OCI-LY1 (cell line): ENCODE data around the gene CUX1.
"Not testable (repeated sequence)": the region's sequence is repeated elsewhere in the genome, so short reads cannot be mapped to it uniquely, and the experiment has no call there.

ENCODE experiments used
- H2AFZ ChIP-seq: fragments of 200-600 bp; sonication (generic), shearing (Covaris generic); 2 replicates; pipeline ENCODE4 v1.6.0; 2014; ENCODE audit warnings: antibody characterized with exemption, mild to moderate bottlenecking, low read length
- H3F3A ChIP-seq: fragments of 200-600 bp; sonication (generic), shearing (Covaris generic); 2 replicates; pipeline ENCODE4 v1.6.0; 2014; ENCODE audit warnings: mild to moderate bottlenecking, antibody characterized with exemption, low read length, moderate library complexity; ENCODE audit not compliant: insufficient read depth
- H3K27ac ChIP-seq: fragments of 200-600 bp; sonication (generic); 2 replicates; pipeline ENCODE4 v1.5.1; 2014; ENCODE audit warnings: low read length, mixed run types, mild to moderate bottlenecking, low read depth; ENCODE audit not compliant: poor library complexity, severe bottlenecking
- H3K27me3 ChIP-seq: fragments of 200-600 bp; sonication (generic); 2 replicates; pipeline ENCODE4 v1.6.0; 2014; ENCODE audit warnings: antibody characterized with exemption, mild to moderate bottlenecking, low read length, moderate library complexity; ENCODE audit not compliant: insufficient read depth
- H3K36me3 ChIP-seq: fragments of 200-600 bp; sonication (generic); 2 replicates; pipeline ENCODE4 v1.6.1; 2014; ENCODE audit warnings: mild to moderate bottlenecking, antibody characterized with exemption, low read length, moderate library complexity, mixed read lengths; ENCODE audit not compliant: insufficient read depth
- H3K4me1 ChIP-seq: fragments of 200-600 bp; sonication (generic); 2 replicates; pipeline ENCODE4 v1.5.1; 2014; ENCODE audit warnings: mild to moderate bottlenecking, low read length, moderate library complexity; ENCODE audit not compliant: insufficient read depth, severe bottlenecking
- H3K4me2 ChIP-seq: fragments of 200-600 bp; sonication (generic), shearing (Covaris generic); 2 replicates; pipeline ENCODE4 v1.6.1; 2014; ENCODE audit warnings: low read length
- H3K4me3 ChIP-seq: fragments of 200-600 bp; sonication (generic); 2 replicates; pipeline ENCODE4 v1.5.1; 2014; ENCODE audit warnings: low read length, low read depth, mild to moderate bottlenecking, mixed read lengths; ENCODE audit not compliant: poor library complexity, severe bottlenecking
- H3K79me2 ChIP-seq: fragments of 200-600 bp; shearing (Covaris generic); 2 replicates; pipeline ENCODE4 v1.6.1; 2016; ENCODE audit warnings: mixed run types, low read length, mixed read lengths; ENCODE audit not compliant: insufficient read depth
- H3K9ac ChIP-seq: fragments of 200-600 bp; sonication (generic), shearing (Covaris generic); 2 replicates; pipeline ENCODE4 v1.6.1; 2014; ENCODE audit warnings: mild to moderate bottlenecking, low read length, mixed read lengths
- H3K9me2 ChIP-seq: fragments of 200-600 bp; sonication (generic), shearing (Covaris generic); 2 replicates; pipeline ENCODE4 v1.6.1; 2014; ENCODE audit warnings: low read depth, mild to moderate bottlenecking, low read length, mixed read lengths
- H3K9me3 ChIP-seq: fragments of 200-600 bp; shearing (Covaris generic); 2 replicates; pipeline ENCODE4 v1.6.1; 2014; ENCODE audit warnings: low read length, mixed read lengths
- H4K20me1 ChIP-seq: fragments of 200-600 bp; sonication (generic), shearing (Covaris generic); 2 replicates; pipeline ENCODE4 v1.6.0; 2016; ENCODE audit warnings: mild to moderate bottlenecking, low read length; ENCODE audit not compliant: insufficient read depth
- EZH2 ChIP-seq: fragments of 200-600 bp; sonication (generic), shearing (Covaris generic); IDR thresholded peaks from 2 replicates; pipeline ENCODE4 v1.8.0; 2017; ENCODE audit warnings: borderline replicate concordance, mixed run types, mild to moderate bottlenecking, antibody characterized with exemption, low read length, moderate library complexity, mixed read lengths
- TF ChIP-seq, protein P1 (sequence below): fragments of 200-600 bp; sonication (generic), shearing (Covaris generic); IDR thresholded peaks from 2 replicates; pipeline ENCODE4 v1.5.1; 2017; ENCODE audit warnings: mild to moderate bottlenecking, antibody characterized with exemption, low read length, moderate library complexity, mixed read lengths

CUX1 gene

DNA sequence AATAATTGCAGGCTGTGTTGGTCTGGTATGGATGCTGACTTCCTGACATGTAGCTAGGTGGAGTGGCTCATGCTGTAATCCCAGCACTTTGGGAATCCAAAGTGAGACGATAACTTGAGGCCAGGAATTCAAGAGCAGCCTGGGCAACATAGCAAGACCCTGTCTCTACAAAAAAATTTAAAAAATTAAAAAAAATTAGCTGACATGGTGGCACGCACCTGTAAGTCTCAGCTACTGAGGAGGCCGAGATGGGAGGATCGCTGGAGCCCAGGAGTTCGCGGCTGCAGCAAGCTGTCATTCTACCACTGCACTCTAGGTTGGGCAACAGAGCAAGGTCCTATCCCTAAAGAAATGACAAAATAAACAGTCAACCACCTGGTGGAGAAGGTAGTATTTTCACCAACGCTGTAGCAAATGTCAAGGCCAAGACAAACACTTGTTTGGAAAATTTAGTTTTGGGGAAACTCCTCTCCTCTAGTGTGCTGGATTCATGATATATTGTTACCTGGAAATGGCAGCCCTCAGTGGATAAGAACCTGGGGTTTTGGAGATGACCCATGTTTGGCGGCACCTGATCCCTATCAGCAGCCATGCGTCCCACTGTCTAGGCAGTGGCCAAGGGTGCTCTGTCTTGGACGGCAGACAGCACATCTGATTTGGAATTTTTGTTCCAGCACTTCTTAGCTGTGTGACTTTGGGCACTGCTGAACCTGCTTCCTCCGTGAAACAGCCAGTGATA lies 29.5 kb downstream of the CUX1 start:
- Histone ChIP-seq H3K4me2 (no peak overlapping the region), H3K27ac (no peak overlapping the region), H3K9me3 (peaks cover 26% of the 10 kb centered on the region), H3K9me2 (no peaks in the 10 kb centered on the region), H3K4me3 (no peak overlapping the region), H3F3A (peaks cover 5% of the 10 kb centered on the region; the same call in 1 of the 2 replicates), H3K27me3 (no peaks in the 10 kb centered on the region), H2AFZ (no peak overlapping the region), H3K9ac (no peak overlapping the region), H3K36me3 (peaks cover 77% of the 10 kb centered on the region), H4K20me1 (no peaks in the 10 kb centered on the region), H3K79me2 (peaks cover 98% of the 10 kb centered on the region), H3K4me1 (peaks cover 3% of the 10 kb centered on the region)
- no peak for TF ChIP-seq EZH2
- TF ChIP-seq, protein P1, sequence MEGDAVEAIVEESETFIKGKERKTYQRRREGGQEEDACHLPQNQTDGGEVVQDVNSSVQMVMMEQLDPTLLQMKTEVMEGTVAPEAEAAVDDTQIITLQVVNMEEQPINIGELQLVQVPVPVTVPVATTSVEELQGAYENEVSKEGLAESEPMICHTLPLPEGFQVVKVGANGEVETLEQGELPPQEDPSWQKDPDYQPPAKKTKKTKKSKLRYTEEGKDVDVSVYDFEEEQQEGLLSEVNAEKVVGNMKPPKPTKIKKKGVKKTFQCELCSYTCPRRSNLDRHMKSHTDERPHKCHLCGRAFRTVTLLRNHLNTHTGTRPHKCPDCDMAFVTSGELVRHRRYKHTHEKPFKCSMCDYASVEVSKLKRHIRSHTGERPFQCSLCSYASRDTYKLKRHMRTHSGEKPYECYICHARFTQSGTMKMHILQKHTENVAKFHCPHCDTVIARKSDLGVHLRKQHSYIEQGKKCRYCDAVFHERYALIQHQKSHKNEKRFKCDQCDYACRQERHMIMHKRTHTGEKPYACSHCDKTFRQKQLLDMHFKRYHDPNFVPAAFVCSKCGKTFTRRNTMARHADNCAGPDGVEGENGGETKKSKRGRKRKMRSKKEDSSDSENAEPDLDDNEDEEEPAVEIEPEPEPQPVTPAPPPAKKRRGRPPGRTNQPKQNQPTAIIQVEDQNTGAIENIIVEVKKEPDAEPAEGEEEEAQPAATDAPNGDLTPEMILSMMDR, result no peak

DNA sequence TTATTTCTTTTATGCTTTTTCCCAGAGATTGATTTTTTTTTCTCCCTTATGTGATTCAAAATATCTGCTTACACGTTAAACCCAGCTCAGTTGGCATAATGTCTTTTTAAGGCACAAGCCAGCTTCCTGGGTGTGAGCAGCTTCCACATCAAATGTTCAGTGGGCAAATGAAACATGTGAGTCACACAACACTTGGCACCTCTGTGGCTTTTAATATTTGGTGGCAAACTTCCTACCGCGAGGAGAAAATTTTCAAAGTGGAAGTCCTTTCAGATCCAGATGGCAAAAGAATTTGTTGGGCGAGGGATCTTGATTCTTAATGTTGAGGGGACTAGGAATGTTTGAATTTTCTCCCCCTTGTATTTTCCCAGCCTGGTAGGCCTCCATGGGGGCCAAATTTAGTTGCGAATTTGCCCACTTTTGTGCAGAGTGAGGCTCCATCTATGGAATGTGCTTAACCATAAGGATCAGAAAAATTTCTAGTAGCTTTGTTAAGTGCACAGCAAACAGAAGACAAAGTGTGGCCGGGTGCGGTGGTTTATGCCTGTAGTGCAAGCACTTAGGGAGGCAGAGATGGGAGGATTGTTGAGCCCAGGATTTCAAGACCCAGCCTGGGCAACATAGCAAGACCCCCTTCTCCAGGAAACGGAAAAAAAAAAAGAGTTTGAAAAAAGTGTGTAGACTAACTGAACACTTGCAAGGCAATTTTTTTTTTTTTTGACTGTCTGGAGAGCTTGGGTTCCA lies 31.0 kb downstream of the CUX1 start:
- TF ChIP-seq, protein P1, result no peak
- TF ChIP-seq EZH2, result no peak
- H3K9me3 ChIP-seq, result peaks cover 23% of the 10 kb centered on the region
- H3K27ac ChIP-seq, result no peak overlapping the region
- H3K4me2 ChIP-seq, result no peak overlapping the region
- peaks cover 99% of the 10 kb centered on the region for H3K79me2 ChIP-seq
- H4K20me1 ChIP-seq, result no peaks in the 10 kb centered on the region
- no peak overlapping the region for H3K9ac ChIP-seq
- peaks cover 5% of the 10 kb centered on the region; the same call in 1 of the 2 replicates for H3F3A ChIP-seq
- no peak overlapping the region for H3K4me3 ChIP-seq
- H3K27me3 ChIP-seq, result no peaks in the 10 kb centered on the region
- H3K4me1 ChIP-seq, result peaks cover 17% of the 10 kb centered on the region
- H3K9me2 ChIP-seq, result no peaks in the 10 kb centered on the region
- no peak overlapping the region for H2AFZ ChIP-seq
- H3K36me3 ChIP-seq, result peaks cover 66% of the 10 kb centered on the region

DNA sequence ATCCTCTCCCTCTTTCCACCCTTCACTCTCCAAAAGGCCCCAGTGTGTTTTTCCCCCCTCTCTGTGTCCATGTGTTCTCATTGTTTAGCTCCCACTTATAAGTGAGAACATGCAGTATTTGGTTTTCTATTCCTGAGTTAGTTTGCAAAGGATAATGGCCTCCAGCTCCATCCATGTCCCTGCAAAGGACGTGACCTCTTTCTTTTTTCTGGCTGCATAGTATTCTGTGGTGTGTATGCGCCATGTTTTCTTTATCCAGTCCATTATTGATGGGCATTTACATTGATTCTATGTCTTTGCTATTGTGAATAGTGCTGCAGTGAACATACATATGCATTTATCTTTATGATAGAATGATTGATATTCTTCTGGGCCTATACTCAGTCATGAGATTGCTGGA lies 31.9 kb downstream of the CUX1 start:
- H3K27ac ChIP-seq, H3K4me2 ChIP-seq, H3K4me3 ChIP-seq, H3K27me3 ChIP-seq, H3K9ac ChIP-seq, H3F3A ChIP-seq, H2AFZ ChIP-seq, H3K9me2 ChIP-seq, H4K20me1 ChIP-seq: not testable (repeated sequence)
- peaks cover 100% of the 10 kb centered on the region for H3K79me2 ChIP-seq
- peaks cover 19% of the 10 kb centered on the region for H3K9me3 ChIP-seq
- peaks cover 26% of the 10 kb centered on the region for H3K4me1 ChIP-seq
- H3K36me3 ChIP-seq, result peaks cover 58% of the 10 kb centered on the region

DNA sequence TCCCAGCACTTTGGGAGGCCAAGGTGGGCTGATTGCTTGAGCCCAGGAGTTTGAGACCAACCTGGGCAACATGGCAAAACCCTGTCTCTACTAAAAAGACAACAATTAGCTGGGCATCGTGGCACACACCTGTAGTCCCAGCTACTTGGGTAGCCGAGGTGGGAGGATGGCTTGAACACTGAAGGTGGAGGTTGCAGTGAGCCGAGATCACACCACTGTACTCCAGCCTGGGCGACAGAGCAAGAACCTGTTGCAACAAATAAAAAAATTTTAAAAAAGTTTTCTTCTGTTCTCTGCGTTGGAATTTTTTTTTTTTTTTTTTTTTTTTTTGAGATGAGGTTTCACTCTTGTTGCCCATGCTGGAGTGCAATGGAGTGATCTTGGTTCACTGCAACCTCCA lies 34.9 kb downstream of the CUX1 start:
- not testable (repeated sequence) for H4K20me1 ChIP-seq, H3K9me3 ChIP-seq, H3K9ac ChIP-seq, H3K9me2 ChIP-seq, H3K27me3 ChIP-seq, H3K4me3 ChIP-seq, H2AFZ ChIP-seq
- H3K79me2 ChIP-seq, result peaks cover 80% of the 10 kb centered on the region
- peaks cover 28% of the 10 kb centered on the region for H3K36me3 ChIP-seq
- peak overlapping the region; percentile 96 for H3K27ac ChIP-seq
- H3K4me1 ChIP-seq, result peaks cover 57% of the 10 kb centered on the region
- H3F3A ChIP-seq, result peaks cover 14% of the 10 kb centered on the region
- peak overlapping the region; percentile 83; the same call in 1 of the 2 replicates for H3K4me2 ChIP-seq
